Keratinocyte (primary cell): ENCODE data around the gene PNMA8B.

ENCODE experiments used
- CTCF ChIP-seq, 3 experiments: IDR thresholded peaks in 1 of 3; conservative IDR thresholded peaks in 1 of 3; optimal IDR thresholded peaks in 1 of 3; 2 replicates in 2 of 3; 3 replicates in 1 of 3; pipeline versions ENCODE3 to v1.5.1; 2011; ENCODE audit warnings: low read length in 3 of 3, mild to moderate bottlenecking in 3 of 3, moderate library complexity in 2 of 3, control low read depth in 1 of 3, inconsistent platforms in 1 of 3; ENCODE audit not compliant: insufficient read depth in 2 of 3; ENCODE audit errors: extremely low read depth in 1 of 3
- EZH2 ChIP-seq: IDR thresholded peaks from one replicate; pipeline ENCODE4 v1.6.1; 2012; ENCODE audit warnings: inconsistent platforms, mild to moderate bottlenecking, low read length, moderate library complexity

- no peak for TF ChIP-seq CTCF (optimal IDR thresholded peaks at IDR 0.05 in 1 of 3, IDR thresholded peaks at IDR 0.05 in 1 of 3, conservative IDR thresholded peaks at IDR 0.05 in 1 of 3; ENCODE audit: extremely low read depth in 1 of 3, insufficient read depth in 2 of 3, low read length in 3 of 3)
- no peak for TF ChIP-seq EZH2
These were observed 21.8 kb upstream of the PNMA8B start for GRCh38 chr19:46517471-46517870.
